HepG2 (cell line): Measurements from ENCODE around the gene NUP93. TPM values are rescaled to one million over a fixed set of nuclear protein-coding genes. Genes with fewer than 3 reads are reported as not detected.
A peak's percentile ranks its signal among the peaks of the same experiment; 100 is the strongest.

ENCODE experiments used
- AGO1 ChIP-seq: fragments of 200-400 bp; formaldehyde crosslinking; IDR thresholded peaks from 2 replicates; pipeline ENCODE4 v1.6.1; 2017; ENCODE audit warnings: mild to moderate bottlenecking, low read depth, low read length, moderate library complexity; ENCODE audit not compliant: poor library complexity, severe bottlenecking
- FOXP1 ChIP-seq, 2 experiments: fragments of 450-650 bp in 1 of 2; IDR thresholded peaks; 2 replicates each; pipeline ENCODE4 v1.6.1; 2017 to 2018; ENCODE audit warnings: antibody characterized with exemption in 1 of 2
- HMGA1 ChIP-seq: sonication (generic); formaldehyde crosslinking; conservative IDR thresholded peaks from 2 replicates; pipeline ENCODE4 v1.4.0; 2020; ENCODE audit warnings: missing genetic modification reagents
- IRF2 ChIP-seq: IDR thresholded peaks from 2 replicates; pipeline ENCODE4 v1.6.1; 2018; ENCODE audit warnings: missing genetic modification reagents, missing compliant biosample characterization
- KLF15 ChIP-seq: sonication (generic); formaldehyde crosslinking; IDR thresholded peaks from 2 replicates; pipeline ENCODE4 v1.8.1; 2023; ENCODE audit warnings: borderline replicate concordance, mild to moderate bottlenecking, inconsistent platforms, missing genetic modification reagents, mixed read lengths
- RNF2 ChIP-seq: fragments of 450-650 bp; conservative IDR thresholded peaks from 2 replicates; pipeline ENCODE4 v1.6.1; 2016; ENCODE audit warnings: low read depth
- SOX13 ChIP-seq, 3 experiments: fragments of 450-650 bp in 1 of 3; sonication (generic) in 1 of 3; formaldehyde crosslinking in 1 of 3; IDR thresholded peaks in 2 of 3; conservative IDR thresholded peaks in 1 of 3; 2 replicates each; pipeline versions ENCODE4 v1.5.0 to v1.6.1; 2016 to 2020; ENCODE audit warnings: antibody characterized with exemption in 1 of 3, mild to moderate bottlenecking in 1 of 3, missing compliant biosample characterization in 1 of 3, missing genetic modification reagents in 1 of 3, moderate library complexity in 1 of 3
- SP4 ChIP-seq: sonication (generic); formaldehyde crosslinking; IDR thresholded peaks from 2 replicates; pipeline ENCODE4 v1.8.1; 2023; ENCODE audit warnings: mild to moderate bottlenecking, missing genetic modification reagents
- WIZ ChIP-seq: sonication (generic); formaldehyde crosslinking; IDR thresholded peaks from 2 replicates; pipeline ENCODE4 v1.5.1; 2020; ENCODE audit warnings: mild to moderate bottlenecking, missing genetic modification reagents
- ZBTB3 ChIP-seq: sonication (generic); formaldehyde crosslinking; IDR thresholded peaks from 2 replicates; pipeline ENCODE4 v1.4.0; 2020; ENCODE audit warnings: low read depth, mild to moderate bottlenecking, moderate library complexity, missing genetic modification reagents, borderline replicate concordance
- ZFP36L2 ChIP-seq: sonication (generic); formaldehyde crosslinking; IDR thresholded peaks from 2 replicates; pipeline ENCODE4 v1.4.0; 2020; ENCODE audit warnings: missing genetic modification reagents
- ZFP62 ChIP-seq: sonication (generic); formaldehyde crosslinking; IDR thresholded peaks from 2 replicates; pipeline ENCODE4 v1.4.0; 2020; ENCODE audit warnings: missing genetic modification reagents
- ZFP82 ChIP-seq: sonication (generic); formaldehyde crosslinking; IDR thresholded peaks from 2 replicates; pipeline ENCODE4 v1.5.1; 2020; ENCODE audit warnings: mild to moderate bottlenecking, missing genetic modification reagents, borderline replicate concordance
- ZNF160 ChIP-seq: sonication (generic); formaldehyde crosslinking; IDR thresholded peaks from 2 replicates; pipeline ENCODE4 v1.8.0; 2022; ENCODE audit warnings: mild to moderate bottlenecking, inconsistent platforms, missing genetic modification reagents
- ZNF337 ChIP-seq: sonication (generic); formaldehyde crosslinking; IDR thresholded peaks from 2 replicates; pipeline ENCODE4 v1.5.1; 2020; ENCODE audit warnings: missing genetic modification reagents, low read depth, mild to moderate bottlenecking, borderline replicate concordance
- ZNF34 ChIP-seq: sonication (generic); formaldehyde crosslinking; IDR thresholded peaks from 2 replicates; pipeline ENCODE4 v1.4.0; 2020; ENCODE audit warnings: mild to moderate bottlenecking, missing genetic modification reagents, borderline replicate concordance
- ZNF460 ChIP-seq: sonication (generic); formaldehyde crosslinking; IDR thresholded peaks from 2 replicates; pipeline ENCODE4 v1.5.1; 2020; ENCODE audit warnings: missing genetic modification reagents, mild to moderate bottlenecking, borderline replicate concordance
- ZNF597 ChIP-seq: sonication (generic); formaldehyde crosslinking; IDR thresholded peaks from 2 replicates; pipeline ENCODE4 v1.5.0; 2020; ENCODE audit warnings: missing genetic modification reagents
- ZNF652 ChIP-seq: IDR thresholded peaks from 2 replicates; pipeline ENCODE4 v1.6.1; 2016; ENCODE audit warnings: low read depth, borderline replicate concordance
- ZNF772 ChIP-seq: sonication (generic); formaldehyde crosslinking; IDR thresholded peaks from 2 replicates; pipeline ENCODE4 v1.5.0; 2020; ENCODE audit warnings: mild to moderate bottlenecking, missing genetic modification reagents
- ZNF782 ChIP-seq: sonication (generic); formaldehyde crosslinking; IDR thresholded peaks from 2 replicates; pipeline ENCODE4 v1.4.0; 2020; ENCODE audit warnings: missing genetic modification reagents, mild to moderate bottlenecking, borderline replicate concordance
- ZNF788 ChIP-seq: sonication (generic); formaldehyde crosslinking; IDR thresholded peaks from 2 replicates; pipeline ENCODE4 v1.5.0; 2020; ENCODE audit warnings: mild to moderate bottlenecking, missing genetic modification reagents, borderline replicate concordance
- polyA plus RNA-seq, 8 experiments: library from polyadenylated mRNA; depleted of rRNA in 3 of 8; stranded (reverse) in 7 of 8; unstranded in 1 of 8; fragments of >200 nt; fragmentation: Illumina TruSeq in 4 of 8; extraction: Trizol in 4 of 8; gene quantifications; 2 replicates each; pipeline versions ENCODE4 v1.2.1 to v1.2.3, GENCODE V29; 2011 to 2016; ENCODE audit warnings: low read depth in 4 of 8, missing spikeins in 1 of 8, mixed read lengths in 1 of 8; ENCODE audit not compliant: insufficient read depth in 1 of 8
- total RNA-seq, 5 experiments: library from RNA; depleted of rRNA; stranded (reverse); fragments of >200 nt; fragmentation: Illumina TruSeq; extraction: Trizol; gene quantifications; 2 replicates each; pipeline ENCODE4 v1.2.3, GENCODE V29; 2016; ENCODE audit warnings: low read depth in 1 of 5
- TF ChIP-seq, protein P1 (sequence below): sonication (generic); formaldehyde crosslinking; IDR thresholded peaks from 2 replicates; pipeline ENCODE4 v1.4.0; 2020; ENCODE audit warnings: missing genetic modification reagents
- TF ChIP-seq, protein P2 (sequence below): sonication (generic); formaldehyde crosslinking; IDR thresholded peaks from 2 replicates; pipeline ENCODE4 v1.9.0; 2021; ENCODE audit warnings: missing genetic modification reagents, mild to moderate bottlenecking, borderline replicate concordance
- TF ChIP-seq, protein P3 (sequence below): IDR thresholded peaks from 2 replicates; pipeline ENCODE4 v1.6.1; 2018; ENCODE audit warnings: missing genetic modification reagents, mild to moderate bottlenecking, missing compliant biosample characterization

NUP93 gene
- total and polyA plus RNA-seq, 2 of the 13 experiments (the other 11 are each of a cell fraction or from before 2014, with no cell fraction given), result 58.5 to 140 TPM

GRCh38 chr16:56838622-56839337 lies 108.9 kb downstream of the NUP93 start (continued):
- TF ChIP-seq ZFP62 (no peak), ZNF652 (CRISPR knock-in tag) (no peak), AGO1 (no peak), ZNF160 (CRISPR knock-in tag) (no peak), ZNF788 (CRISPR knock-in tag) (peak; percentile 56; the same call in 1 of the 2 replicates), SOX13 (IDR thresholded peaks at IDR 0.05) (0 out of 2 replicates have a peak, but pooled peaks have one; percentile 52), SOX13 (CRISPR knock-in tag; conservative IDR thresholded peaks at IDR 0.05 in 1 of 2, IDR thresholded peaks at IDR 0.05 in 1 of 2) (peak in 1 of 2 experiments; percentile 87; a peak in 2 of 4 replicates), SP4 (CRISPR knock-in tag) (no peak), ZNF782 (CRISPR knock-in tag) (no peak), FOXP1 (IDR thresholded peaks at IDR 0.05) (no peak), FOXP1 (CRISPR knock-in tag; IDR thresholded peaks at IDR 0.05) (peak; percentile 70; the same call in 1 of the 2 replicates), RNF2 (no peak), HMGA1 (CRISPR knock-in tag) (no peak), ZNF337 (CRISPR knock-in tag) (no peak), ZFP82 (CRISPR knock-in tag) (no peak), ZNF460 (CRISPR knock-in tag) (peak; percentile 46; the same call in 1 of the 2 replicates), WIZ (no peak), ZBTB3 (CRISPR knock-in tag) (no peak), ZNF34 (CRISPR knock-in tag) (no peak), ZNF772 (CRISPR knock-in tag) (no peak), IRF2 (CRISPR knock-in tag) (0 out of 2 replicates have a peak, but pooled peaks have one; percentile 16), KLF15 (no peak), ZNF597 (CRISPR knock-in tag) (no peak), ZFP36L2 (CRISPR knock-in tag) (no peak)
- TF ChIP-seq, protein P1, sequence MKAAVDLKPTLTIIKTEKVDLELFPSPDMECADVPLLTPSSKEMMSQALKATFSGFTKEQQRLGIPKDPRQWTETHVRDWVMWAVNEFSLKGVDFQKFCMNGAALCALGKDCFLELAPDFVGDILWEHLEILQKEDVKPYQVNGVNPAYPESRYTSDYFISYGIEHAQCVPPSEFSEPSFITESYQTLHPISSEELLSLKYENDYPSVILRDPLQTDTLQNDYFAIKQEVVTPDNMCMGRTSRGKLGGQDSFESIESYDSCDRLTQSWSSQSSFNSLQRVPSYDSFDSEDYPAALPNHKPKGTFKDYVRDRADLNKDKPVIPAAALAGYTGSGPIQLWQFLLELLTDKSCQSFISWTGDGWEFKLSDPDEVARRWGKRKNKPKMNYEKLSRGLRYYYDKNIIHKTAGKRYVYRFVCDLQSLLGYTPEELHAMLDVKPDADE (CRISPR knock-in tag), result no peak
- TF ChIP-seq, protein P2, sequence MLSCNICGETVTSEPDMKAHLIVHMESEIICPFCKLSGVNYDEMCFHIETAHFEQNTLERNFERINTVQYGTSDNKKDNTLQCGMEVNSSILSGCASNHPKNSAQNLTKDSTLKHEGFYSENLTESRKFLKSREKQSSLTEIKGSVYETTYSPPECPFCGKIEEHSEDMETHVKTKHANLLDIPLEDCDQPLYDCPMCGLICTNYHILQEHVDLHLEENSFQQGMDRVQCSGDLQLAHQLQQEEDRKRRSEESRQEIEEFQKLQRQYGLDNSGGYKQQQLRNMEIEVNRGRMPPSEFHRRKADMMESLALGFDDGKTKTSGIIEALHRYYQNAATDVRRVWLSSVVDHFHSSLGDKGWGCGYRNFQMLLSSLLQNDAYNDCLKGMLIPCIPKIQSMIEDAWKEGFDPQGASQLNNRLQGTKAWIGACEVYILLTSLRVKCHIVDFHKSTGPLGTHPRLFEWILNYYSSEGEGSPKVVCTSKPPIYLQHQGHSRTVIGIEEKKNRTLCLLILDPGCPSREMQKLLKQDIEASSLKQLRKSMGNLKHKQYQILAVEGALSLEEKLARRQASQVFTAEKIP, result no peak
- TF ChIP-seq, protein P3, sequence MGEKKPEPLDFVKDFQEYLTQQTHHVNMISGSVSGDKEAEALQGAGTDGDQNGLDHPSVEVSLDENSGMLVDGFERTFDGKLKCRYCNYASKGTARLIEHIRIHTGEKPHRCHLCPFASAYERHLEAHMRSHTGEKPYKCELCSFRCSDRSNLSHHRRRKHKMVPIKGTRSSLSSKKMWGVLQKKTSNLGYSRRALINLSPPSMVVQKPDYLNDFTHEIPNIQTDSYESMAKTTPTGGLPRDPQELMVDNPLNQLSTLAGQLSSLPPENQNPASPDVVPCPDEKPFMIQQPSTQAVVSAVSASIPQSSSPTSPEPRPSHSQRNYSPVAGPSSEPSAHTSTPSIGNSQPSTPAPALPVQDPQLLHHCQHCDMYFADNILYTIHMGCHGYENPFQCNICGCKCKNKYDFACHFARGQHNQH (CRISPR knock-in tag), result no peak
